ENCODE measurements around the gene CEBPZ.
"Not testable (repeated sequence)": the region's sequence is repeated elsewhere in the genome, so short reads cannot be mapped to it uniquely, and the experiment has no call there.

Gene CEBPZ, protein sequence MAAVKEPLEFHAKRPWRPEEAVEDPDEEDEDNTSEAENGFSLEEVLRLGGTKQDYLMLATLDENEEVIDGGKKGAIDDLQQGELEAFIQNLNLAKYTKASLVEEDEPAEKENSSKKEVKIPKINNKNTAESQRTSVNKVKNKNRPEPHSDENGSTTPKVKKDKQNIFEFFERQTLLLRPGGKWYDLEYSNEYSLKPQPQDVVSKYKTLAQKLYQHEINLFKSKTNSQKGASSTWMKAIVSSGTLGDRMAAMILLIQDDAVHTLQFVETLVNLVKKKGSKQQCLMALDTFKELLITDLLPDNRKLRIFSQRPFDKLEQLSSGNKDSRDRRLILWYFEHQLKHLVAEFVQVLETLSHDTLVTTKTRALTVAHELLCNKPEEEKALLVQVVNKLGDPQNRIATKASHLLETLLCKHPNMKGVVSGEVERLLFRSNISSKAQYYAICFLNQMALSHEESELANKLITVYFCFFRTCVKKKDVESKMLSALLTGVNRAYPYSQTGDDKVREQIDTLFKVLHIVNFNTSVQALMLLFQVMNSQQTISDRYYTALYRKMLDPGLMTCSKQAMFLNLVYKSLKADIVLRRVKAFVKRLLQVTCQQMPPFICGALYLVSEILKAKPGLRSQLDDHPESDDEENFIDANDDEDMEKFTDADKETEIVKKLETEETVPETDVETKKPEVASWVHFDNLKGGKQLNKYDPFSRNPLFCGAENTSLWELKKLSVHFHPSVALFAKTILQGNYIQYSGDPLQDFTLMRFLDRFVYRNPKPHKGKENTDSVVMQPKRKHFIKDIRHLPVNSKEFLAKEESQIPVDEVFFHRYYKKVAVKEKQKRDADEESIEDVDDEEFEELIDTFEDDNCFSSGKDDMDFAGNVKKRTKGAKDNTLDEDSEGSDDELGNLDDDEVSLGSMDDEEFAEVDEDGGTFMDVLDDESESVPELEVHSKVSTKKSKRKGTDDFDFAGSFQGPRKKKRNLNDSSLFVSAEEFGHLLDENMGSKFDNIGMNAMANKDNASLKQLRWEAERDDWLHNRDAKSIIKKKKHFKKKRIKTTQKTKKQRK

DNA sequence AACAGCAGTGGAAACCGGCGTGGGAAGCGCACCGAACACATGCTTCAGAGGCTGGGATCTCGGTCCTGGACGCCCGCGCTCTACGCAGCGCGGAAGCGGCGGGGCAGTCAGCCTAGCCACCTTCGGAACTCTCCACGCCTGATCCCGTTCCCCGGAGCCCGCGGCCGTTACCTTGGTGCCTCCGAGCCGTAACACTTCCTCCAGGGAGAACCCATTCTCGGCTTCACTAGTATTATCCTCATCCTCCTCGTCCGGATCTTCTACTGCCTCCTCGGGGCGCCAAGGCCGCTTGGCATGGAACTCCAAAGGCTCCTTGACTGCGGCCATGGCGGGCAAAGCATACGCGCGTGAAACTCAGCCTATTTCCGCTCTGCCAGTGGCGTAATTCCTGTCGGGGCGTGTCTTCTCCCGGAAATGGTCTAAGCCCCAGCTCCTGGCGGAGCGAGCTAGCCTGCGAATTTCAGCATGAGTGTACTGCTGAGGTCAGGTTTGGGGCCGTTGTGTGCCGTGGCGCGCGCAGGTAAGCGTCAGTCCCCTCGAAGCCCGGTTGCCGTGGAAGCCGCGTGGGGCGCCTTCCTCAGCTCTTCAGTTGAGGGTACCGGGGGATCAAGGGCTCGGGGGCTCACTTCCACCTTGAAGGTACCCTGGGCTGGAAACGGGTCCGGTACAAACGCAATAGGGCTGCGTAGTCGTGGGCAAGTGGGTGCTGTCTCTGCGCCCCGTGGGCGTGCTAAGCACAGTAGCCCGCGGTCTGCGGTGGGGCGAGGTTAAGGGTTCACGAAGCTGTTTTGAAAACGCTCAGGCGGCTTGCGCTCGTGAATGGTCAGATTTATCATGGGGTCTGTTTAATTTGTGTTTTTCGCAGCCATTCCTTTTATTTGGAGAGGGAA lies at the start of gene CEBPZ, which contains the start of gene NDUFAF7:
TSS of gene CEBPZ (minus strand) at position 356 of the 890 bp plus-strand sequence. CDS start at position 327, 29 bp downstream.
TSS of gene NDUFAF7 (plus strand) at position 418 of the 890 bp plus-strand sequence. CDS start at position 466, 48 bp downstream.
- peak; percentile 88 for DNase-seq

DNA sequence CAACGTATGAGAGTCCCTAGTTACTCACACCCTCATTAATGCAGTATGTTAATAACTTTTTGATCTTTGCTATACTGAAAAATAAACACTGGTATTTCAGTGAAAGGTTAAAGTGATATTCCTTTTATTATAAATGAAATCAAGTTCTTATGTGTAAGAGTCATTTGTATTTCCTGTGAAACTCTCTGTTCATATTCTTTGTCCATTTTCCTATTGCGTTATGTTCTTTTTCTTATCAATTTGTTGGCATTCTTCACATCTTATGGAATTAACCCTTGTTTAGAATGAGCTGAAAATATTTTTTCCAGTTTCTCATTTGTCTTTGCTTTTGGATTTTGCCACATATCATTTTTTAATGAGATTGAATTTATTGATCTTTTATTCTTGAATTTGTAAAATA lies 44.9 kb upstream of the CEBPZ start:
- DNase-seq = no peak

DNA sequence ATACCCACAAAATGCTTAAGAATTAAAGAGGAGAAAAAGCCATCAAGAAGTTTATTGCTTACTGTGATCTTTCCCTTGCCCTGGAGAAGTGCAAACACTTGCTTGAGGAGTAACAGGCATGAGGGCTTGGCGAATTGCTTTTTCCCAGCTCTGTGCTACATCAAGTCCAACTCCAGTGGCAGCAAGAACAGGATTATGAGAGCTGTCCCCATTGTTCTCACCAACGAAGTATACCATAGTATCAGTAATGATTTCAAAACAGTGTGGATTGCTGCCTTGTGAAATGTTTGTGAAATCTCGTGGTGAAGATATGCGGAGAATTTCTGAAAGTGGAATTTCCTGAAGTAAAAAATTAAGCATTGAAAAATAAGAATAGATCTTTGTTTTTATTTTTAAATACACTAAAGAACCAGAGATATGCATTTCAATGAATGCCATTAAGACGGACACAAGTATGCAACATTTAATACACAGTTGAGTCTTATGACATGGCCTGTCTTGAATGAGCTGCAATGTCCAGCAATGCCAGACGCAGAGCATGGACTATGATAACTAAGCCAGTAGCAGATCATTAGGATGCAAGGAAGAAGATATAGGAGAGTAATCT lies 43.1 kb upstream of the CEBPZ start:
- DNase-seq = no peak

DNA sequence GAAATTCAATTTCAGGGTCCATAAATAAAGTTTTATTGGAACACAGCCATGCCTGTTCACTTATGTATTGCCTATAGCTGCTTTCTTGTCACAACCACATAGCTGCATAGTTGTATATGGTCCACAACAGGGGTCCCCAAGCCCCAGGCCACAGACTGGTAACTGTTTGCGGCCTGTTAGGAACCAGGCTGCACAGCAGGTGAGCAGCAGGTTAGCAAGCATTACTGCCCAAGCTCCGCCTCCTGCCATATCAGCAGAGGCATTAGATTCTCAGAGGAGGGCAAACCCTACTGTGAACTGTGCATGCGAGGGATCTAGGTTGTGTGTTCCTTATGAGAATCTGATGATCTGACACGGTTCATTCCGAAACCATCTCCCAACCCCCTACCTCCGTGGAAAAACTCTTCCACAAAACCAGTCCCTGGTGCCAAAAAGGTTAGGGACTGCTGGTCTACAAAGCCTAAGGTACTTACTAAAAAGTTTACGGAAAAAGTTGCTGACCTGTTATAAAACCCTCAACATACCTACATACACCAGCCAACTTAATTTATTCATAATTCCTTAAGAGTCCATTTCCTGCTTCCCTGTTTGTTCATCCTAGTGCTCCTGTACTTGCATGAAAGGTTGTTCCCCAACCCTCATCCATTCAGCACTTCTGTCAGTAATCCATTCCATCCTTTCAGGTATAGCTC lies 40.1 kb upstream of the CEBPZ start:
- DNase-seq = no peak

DNA sequence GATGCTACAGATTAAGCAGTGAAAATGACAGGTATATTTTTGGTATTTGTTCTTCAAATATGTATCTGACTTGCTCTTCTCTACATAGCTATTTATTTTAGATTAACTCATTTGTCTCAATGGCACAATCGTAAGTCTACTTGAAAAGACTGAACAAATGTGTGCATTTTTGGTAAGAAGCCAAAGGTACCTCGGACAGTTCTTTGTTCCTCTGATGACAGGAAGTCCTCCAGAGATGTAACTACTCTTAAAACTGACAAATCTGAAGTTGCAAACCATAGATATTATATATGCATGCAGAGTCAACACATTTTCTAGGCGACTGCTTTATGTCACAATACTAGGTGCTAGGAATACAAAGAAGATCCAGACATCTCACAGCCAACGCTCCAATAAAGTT lies 36.7 kb upstream of the CEBPZ start:
- no peak for DNase-seq

DNA sequence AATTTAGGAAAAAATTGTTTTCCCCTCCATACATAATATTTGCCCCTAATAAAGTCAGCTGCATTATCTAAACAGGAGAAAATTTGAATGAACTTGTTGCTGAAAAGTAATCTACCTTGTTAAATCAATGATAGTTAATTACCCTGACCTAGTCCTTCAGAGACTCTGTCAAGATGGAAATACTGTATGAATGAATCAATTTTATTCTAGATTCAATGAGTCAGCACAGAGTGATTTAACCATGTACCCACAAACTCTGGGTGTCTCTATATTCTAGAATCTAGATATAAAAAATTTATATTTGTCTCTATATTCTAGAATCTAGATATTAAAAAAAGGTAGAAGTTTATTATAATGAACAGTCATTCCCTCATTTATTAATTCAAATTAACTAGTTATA lies 36.3 kb upstream of the CEBPZ start:
- no peak for DNase-seq

DNA sequence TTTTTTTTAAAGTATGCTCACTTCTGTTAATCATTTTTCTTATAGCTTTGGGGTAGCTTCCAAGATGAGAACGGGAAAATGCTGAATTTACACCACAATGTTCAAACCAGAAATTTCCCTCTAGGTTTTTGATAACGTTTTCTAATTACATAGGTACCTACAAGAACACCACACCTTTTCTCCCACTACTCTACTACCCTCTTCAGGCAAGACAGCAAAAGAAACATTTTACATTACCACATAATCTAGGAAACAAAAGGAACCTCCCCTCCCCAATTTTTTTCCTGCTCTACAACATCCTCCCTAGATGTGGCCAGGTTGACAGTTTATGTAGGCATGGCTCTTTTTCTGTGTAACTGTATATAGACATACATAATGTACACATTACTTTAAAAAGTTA lies 32.4 kb upstream of the CEBPZ start:
- DNase-seq = no peak

DNA sequence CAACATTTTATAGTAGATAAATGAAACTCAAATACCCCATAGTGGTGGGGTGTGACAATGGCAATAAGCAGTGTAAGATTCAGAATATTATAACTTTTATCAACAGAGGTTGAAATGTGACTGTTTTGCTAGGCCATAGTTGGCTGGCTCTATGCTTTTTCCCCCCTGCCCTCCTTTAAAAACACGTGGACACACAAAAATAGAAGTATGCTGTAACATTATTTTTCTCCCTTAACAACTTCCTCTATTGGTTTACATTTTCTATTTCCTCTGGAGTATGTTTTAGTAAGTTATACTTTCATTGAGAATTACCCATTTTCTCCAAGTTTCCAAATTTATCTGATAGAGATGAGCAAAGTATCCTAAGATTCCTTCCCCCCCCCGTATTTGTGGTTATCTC lies 31.1 kb upstream of the CEBPZ start:
- no peak for DNase-seq

DNA sequence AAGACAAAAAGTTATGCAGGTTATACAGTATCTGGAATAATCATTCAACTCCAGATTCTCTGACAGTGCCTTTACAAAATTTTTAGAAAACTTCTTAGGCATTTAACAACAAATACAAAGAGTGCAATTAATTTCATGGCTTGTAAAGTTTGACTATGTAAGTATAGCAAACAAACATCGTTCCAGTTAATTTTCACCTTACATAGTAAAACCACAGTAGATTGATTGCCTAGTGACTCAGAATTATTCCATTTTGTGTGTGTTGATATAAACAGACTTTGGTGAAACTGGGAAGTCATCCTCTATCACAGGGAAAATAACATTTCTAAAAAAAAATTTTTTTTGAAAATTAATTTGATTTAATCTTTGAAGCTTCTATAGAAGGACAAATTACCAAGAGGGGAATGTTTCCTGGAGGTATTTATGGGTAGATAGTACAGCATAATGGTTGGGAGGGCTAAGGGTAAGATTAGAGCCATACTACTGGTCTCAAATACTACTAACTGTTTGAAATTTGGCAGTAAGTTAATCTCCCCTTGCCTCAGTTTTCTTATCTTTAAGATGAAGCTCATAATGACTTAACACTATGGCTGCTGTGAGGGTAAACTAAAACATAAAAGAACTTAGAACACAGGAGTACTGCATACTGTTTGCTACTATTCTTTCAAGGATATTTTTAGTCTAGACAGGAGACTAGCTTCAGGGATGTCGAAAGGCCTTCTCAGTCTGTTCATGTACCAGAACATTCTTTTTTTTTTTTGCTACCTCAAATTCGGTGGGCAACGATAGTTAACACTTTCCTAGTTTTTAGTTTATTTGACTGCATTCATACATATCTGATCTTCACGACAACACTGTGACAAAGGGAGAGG lies 19.7 kb upstream of the CEBPZ start:
- no peak for DNase-seq

DNA sequence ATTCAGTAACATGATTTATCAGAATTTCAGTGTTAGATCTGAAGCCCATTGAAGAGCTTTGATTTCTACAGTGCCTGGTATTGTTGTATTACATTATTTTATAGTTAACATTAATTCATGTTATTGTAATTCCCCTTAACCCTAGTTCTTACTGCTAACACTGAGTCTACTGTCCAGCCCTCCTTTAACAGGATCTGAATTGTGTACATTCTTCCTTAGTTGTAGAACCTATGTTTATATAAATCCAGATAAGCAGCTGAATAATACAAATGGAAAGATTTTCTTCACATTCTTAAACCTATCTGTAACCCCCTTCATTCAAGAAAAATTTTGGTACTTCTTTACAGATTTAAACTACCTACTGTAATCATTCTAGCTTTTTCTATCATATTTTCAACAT lies 14.8 kb upstream of the CEBPZ start:
- DNase-seq = no peak

DNA sequence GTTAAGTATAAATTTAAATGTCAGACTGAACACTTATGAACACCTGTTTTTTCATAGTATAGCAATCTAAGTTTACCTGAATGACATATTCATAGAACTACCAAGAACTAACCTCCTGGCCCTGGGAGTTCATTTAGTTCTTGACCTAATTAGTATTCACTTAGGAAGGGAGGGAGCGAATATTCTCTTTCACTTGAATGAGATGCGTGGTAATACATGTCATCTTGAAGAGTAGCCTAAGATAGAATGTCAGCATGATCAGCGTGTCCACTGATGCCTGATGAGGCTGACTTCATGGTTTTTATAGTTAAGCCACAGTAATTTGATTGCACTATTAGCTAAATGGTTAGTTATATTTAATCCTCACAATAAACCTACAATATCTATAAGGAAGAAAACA lies 13.4 kb upstream of the CEBPZ start:
- no peak for DNase-seq

DNA sequence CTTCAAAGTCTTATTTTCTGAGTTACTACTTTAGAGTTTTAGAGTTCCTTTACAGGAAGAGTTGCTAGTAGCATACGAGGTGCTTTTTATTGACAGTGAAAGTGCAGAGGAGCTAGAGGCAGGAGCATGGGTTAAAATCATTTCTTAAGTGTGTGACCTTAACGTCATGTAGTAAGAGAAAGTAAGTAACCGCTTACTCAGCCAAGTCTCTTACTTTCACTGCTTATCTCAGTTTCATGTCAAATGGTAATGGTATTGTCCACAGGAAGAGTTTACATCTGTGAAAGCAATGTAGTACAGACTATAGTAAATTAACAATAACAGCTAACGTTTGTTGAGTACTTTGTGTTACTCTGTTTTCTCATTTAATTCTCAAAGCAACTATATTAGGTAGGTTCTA lies 12.6 kb upstream of the CEBPZ start:
- DNase-seq = no peak

DNA sequence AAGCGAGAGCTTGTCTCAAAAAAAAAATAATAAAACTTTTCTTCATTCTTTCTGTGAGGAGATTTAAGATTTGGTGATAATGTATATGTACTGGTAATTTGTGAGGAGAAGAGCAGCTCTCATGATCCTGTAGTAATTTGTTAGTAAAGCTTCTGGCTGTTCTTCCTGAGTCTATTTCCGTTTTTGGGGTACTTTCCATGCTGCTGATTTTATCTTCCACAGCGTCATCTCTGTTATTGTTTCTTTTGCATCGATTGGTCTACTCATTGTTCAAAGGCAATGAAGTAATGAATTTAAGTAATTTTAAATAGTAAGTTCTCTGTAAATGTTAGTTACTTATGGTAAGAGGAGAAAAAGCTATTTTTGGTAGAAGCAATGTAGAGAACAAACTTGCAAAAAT lies 12.0 kb upstream of the CEBPZ start:
- DNase-seq = no peak

DNA sequence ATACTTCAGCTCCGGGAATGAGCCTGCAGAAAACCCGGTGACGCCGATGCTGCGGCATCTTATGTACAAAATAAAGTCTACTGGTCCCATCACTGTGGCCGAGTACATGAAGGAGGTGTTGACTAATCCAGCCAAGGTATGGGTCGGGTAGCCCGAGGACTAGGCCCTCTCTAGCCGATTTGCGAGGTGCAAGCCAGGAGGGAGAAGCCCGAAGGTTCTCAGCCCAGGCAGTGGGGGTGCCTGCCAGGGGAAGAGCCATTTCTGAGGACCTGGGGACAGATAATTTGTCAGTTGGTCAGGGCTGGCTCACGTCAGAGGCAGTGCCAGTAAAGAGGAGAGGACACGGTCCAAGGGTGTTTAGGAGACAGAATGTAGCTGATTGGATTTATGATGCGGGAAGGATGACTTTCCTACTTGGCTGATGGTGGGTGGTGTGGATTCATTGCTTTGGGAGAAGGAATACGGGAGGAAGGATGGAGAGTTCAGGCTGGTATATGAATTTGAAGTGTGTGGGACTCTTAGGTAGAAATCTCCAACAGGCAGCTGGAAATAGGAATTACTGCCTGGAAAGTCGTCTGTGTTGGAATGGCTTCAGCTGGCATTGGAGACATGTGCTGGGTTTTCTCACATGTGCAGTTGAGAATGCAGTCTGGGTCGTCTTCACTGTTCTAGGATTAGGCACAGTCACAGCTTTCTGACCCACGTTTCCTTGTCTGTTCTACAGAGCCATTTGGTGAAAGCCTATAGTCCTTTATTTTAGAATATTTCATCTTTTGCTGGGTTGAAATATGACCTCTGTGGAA lies 936 bp upstream of the CEBPZ start:
- DNase-seq = no peak

DNA sequence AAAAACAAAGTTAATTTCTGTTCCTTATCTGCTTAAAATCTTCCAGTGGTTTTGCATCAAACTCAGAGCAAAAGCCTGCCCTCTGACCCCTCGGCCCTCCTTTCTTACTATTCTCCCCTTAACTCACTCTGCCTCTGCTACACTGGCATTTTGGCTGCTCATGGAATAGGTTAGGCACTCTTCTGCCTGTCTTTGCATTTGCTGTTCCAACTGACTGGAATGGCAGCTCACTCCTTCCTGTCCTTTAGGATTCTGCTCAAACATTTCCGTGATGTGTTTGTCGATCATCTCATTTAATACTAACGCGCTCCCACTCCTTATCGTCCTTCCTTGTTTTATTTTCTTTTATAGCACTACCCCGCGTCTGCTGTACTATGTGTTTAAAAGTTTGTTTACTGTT lies 815 bp downstream of the CEBPZ start:
- DNase-seq = no peak

DNA sequence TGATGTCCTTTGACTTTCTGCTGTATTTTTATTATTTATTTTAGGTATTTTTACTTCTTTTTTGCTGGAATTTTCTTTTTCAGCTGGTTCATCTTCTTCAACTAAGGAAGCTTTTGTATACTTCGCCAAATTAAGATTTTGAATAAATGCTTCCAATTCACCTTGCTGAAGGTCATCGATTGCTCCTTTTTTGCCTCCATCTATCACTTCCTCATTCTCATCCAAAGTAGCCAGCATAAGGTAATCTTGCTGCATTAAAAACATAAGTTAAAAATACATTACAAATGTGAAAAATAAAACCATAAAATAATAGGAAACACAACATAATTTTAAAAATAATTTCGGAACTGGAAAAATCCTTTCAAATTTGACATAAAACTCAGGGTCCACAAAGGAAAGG lies 2.6 kb downstream of the CEBPZ start:
- DNase-seq = no peak

DNA sequence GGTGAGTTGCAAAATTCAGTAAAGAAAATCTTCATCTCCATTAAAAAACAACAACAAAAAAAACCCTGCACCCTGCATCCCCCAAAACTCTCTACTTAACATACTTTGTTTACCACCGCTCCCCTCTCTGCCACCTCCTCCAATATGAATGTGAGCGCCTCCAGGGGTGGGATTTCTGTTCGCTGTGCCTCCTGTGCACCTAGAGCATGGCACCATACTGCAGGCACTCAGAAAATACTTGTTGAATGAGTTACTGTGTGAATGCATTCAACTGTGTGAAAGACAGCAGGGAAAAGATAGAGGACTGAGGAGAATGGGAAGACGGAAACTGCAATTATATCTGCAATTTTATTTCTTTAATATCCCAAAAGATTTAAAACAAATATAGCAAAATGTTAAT lies 4.5 kb downstream of the CEBPZ start:
- DNase-seq = no peak

DNA sequence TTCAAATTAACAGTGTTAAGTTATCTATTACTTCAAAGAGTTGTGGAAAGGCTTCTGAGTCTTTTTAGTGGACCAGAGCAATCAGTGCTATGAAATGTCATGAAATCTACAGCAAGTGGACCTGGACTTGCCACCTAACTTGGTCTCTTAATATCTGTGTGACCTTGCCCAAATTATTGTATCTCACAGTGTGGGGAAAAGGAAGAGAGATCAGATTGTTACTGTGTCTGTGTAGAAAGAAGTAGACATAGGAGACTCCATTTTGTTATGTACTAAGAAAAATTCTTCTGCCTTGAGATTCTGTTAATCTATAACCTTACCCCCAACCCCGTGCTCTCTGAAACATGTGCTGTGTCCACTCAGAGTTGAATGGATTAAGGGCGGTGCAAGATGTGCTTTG lies 6.3 kb downstream of the CEBPZ start:
- not testable (repeated sequence) for DNase-seq

DNA sequence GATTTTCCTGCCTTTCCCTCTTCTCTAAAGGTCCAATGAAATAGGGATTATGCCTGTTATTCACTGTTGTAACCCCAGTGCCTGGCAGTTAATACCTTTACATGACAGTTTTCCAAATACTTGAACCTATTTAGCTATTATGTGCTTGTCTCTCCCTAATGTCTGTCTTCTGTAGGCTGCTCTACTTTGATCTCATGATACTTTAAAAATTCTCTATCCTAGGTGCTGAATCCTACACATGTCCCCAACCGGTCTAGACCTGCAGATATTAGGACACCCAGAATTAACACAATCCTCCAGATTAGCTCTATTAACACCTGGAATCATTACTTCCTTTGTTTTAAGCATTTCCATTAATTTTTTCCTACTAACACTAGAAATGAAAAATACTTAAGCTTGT lies 7.3 kb downstream of the CEBPZ start:
- no peak for DNase-seq

DNA sequence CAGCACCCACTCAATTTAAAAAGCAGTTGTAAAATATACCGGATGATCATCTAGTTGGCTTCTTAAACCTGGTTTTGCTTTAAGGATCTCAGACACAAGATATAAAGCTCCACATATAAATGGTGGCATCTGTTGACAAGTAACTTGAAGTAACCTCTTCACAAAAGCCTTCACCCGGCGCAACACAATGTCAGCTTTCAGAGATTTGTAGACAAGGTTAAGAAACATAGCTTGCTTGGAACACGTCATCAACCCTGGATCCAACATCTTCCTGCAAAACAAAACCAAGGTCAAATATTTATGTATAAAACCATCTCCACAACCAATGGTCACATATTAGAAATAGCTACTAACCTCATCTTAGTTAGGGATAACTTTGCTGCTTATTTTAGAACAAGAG lies 8.3 kb downstream of the CEBPZ start:
- DNase-seq = no peak

All from CD4-positive, alpha-beta T cell treated with Interleukin-15 for 1 hour (primary cell).